HG03025 (cell line): ENCODE results near the gene PDGFC.

Experiments used
- ATAC-seq: cut with Tn5 transposase; IDR thresholded peaks from one replicate; pipeline ENCODE4 v1.9.1; 2021; ENCODE audit warnings: mild to moderate bottlenecking, moderate library complexity; ENCODE audit not compliant: unreplicated experiment, low FRiP score

The PDGFC gene

DNA sequence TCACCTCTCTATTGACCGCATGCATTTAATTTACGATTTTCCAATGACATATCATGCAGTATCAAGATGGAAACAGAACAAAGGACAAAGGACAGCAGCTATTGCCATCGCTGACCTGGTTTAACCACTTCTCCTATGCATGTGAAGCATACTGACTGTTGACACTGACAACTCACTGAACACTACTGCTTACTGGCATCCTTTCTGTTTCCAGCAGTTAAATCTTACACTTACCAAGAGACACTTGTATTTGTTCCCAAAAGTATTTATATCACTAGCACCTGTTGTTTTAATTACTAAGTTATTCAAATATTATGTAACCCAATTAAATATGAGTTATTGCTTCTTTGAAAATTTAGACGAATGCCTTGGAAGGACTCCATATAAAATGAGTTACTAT, 176.7 kb downstream of the PDGFC start:
- no peak for ATAC-seq

DNA sequence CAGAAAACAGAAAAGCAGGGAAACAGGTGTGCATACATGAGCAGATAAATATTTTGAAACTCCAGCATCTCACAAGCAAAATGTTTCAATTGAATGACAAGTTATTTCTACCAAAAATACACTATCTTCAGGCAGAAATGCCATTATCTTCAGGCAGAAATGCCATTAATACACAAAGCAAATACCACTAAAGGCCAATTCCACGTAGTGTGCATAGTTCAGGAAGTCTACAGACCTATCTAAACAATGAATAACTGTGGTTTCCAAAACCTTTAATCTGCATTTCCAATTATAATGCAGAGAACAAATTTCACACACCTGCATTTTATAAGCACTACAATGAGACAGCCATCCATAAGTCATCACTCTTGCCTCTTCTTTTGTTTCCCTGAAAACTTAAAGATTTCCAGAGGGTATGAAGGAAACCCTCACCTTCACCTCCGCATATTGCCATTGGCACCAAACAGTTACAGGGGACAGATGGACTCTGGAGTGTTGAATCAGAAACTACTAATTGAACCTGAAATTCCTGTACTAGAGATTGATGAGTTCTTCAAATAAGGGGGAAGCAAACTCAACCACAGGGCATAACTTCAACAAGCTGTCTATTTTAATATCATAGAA, 179.0 kb downstream of the PDGFC start:
- ATAC-seq, result no peak

DNA sequence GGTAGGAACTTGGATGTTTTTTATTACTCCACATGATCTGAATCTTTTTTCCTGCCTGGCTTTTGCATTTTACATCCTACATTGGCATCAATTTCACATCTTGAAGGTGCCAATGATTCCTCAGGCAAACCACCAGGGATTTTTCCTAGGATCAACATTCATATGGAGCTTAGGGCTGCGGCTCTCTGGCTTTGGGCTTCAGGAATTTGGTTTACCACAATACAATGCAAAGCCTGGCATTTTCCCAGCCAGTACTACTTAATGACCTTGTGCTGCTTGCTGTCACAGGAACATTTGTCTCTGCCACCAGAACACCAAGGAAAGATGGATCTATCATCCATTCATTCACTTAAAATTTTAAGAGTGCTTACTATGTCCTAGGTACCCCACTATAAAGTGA, 180.7 kb downstream of the PDGFC start:
- ATAC-seq, result no peak

DNA sequence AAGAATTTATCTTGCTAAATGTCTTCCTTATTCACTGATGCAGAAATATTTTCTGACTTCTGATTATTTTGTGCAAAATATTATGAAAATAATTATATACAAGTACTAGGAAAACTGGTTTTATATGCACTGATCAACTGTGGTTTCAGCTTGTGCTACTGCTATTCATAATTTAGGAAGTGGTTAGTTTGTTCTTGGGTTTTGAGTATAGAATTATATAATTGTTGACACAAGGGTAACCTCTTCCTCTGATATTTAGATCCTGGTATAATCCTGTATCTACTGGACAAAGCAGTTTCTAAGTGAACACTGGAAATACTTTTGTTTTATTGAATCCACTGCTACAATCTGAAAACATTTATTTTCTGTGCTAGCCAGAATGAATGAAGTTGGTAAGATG, 182.8 kb downstream of the PDGFC start:
- no peak for ATAC-seq

DNA sequence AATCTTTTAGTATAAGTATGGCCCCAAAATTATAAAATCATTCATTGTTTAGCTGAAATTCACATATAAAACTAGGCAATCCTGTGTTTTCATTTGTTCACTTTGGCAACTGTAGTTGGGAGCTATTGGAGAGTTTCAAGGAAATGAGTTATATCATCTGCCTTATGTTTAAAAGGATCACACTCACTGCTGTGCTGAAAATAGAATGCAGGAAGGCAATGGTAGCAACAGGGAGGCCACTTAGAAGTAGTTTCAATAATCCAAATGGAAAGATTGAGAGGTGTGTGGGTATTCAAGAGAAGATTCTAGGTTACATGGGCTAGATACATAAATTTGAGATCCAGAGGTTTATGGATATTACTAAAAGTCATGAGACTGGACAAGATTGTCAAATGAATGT, 184.9 kb downstream of the PDGFC start:
- no peak for ATAC-seq

DNA sequence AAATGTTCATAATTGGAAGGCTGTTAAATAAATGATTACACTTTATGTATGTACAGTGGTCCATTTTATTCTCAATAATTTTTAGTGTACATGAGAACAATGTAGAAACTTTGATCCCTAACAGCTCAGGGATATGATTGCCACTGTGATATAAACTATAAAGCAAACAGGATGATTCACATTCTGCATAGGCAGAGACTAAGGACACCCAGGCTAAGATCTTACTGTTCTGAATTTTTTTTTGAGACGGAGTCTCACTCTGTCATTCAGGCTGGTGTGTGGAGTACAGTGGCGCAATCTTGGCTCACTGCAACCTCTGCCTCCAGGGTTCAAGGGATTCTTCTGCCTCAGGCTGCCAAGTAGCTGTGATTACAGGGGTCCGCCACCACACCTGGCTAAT, 186.6 kb downstream of the PDGFC start:
- ATAC-seq, result no peak

DNA sequence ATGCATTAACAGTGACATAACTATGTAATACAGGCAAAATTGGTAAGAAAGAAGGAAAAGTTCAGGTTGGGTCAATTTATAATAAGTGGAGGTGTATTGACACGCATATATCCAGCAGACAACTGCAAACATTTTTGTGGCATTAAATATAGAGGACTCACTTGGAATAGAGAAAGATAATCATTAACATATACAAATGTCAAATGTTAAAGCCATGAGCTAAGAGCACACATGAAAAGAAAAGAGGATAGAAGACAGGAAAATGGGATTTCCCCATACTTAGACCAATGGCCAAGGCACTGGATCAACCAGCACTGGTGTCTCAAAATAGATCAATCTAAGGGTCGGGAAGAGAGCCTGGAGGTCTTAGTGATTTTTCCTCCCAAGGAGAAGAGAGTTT, 187.6 kb downstream of the PDGFC start:
- no peak for ATAC-seq

DNA sequence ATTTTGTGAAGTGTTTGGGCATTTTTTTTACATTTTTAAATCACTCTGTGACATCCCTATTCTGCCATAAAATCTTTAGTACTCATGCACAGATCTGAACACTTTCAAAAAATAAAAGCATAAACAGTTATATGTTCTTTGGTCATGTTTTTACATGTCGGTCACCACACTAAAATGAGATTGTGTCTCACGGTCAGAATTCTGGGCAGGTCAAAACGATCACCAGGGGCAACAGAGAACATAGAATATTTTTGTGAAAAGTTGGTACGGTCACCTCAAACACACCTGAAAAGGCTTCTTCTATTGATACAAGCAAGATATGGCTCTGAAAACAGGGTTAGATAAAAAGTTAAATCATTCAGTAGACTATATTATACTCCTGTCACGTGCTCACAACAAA, 189.1 kb downstream of the PDGFC start:
- ATAC-seq, result no peak

DNA sequence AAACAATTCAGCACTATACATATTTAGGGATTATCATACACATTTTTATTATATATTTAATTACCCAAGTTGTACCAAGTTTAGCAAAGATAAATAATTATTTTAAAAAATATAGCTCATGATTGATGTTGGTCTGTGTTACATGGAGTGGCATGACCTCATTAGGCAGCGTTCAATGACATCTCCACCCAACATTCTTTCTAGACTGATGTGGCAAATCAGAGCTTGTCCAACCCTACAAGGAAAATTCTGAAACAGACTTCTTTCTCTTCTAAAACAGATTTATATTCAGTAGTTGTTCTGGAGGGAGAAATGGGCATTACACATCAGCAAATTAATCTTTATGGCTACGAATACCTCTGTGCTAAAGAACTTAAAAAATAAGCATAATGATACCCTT, 189.7 kb downstream of the PDGFC start:
- no peak for ATAC-seq

DNA sequence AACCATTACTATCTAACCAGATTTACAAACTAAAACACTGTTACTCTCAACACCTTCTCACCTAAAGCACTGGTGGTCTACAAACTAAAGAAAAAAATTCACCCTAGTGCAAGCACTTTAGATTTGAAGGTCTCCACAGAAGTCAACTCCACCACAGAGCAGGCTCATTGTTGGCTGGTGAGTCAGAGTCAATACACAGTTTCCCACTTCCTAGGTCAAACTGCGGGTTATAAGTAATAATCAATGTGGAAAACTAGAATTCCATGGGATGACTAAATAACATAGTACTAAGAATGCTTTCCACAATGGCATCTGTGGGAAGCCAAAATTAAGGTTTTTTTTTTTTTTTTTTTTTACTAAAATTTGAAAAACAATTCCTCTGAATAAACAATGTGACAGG, 191.8 kb downstream of the PDGFC start:
- no peak for ATAC-seq

DNA sequence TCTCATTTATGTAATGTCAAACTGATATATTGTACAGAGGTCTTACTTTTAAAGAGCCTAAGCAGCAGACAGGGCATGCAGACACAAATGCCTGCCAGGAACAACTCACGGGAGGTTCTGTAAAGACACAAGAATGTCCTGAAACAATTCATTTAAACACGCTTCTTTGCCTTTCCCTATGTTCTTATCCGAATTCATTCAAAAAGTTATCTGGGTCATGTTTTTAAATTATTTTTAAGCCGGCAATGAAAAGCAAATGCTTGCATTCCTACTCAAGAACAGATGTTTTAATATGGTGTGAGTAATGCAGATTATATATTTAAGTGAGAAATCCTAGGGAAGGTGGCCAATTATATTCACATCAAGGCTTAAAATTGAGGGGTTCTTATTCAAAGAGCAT, 192.6 kb downstream of the PDGFC start:
- ATAC-seq, result no peak

DNA sequence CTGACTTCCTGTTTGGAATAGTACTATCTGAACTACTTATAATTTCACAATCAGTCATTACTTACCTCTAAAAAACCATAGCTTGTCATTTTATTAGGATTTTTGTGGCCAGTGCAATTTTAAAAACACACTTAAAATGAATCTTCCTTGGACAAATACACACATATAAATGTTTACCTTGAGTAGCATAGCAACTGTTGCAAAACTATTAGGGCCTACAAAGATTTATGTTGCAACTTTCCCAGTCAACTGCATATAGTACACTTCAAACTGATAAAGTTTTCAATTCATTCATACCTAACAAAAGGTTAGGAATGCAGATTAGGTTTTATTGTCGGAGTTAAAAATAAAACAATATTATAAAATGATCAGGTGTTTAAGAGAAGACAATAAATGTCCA, 193.0 kb downstream of the PDGFC start:
- no peak for ATAC-seq

DNA sequence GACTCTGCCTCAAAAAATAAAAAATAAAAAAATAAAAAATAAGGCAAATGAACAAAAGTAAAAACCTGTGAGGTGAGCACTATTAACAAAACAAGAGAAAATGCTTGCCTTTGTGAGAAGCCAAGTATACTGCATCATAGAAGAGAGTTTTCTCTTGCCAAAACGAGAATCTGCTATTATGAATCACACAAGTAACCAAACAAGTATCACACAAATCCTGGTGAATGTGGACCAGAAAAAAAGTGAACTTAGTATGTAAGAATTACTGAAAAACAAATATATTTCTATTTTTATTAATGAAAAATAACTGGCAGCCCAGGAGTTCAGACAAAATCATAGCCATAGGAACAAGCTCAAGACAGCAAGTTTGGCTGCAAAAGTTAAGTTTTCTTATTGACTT, 193.5 kb downstream of the PDGFC start:
- no peak for ATAC-seq

DNA sequence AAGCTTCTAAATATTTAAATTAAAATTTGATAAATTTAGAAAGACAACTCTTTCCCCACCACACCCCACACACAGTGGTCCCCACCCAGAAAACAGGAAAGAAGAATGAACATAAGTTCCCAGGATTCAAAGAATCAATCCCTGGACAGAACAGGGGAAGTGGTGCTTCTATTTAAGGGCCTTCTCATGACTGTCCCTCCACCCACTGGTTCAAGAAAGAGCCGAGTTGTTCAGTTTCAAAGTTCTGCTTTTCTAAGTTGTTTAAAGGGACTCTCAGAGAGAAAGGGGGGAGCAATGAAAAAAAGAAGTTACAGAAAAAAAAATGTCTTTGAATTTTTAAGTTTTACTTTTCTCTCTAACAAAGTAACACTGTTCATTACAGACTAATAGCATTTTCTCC, 195.8 kb downstream of the PDGFC start:
- no peak for ATAC-seq

DNA sequence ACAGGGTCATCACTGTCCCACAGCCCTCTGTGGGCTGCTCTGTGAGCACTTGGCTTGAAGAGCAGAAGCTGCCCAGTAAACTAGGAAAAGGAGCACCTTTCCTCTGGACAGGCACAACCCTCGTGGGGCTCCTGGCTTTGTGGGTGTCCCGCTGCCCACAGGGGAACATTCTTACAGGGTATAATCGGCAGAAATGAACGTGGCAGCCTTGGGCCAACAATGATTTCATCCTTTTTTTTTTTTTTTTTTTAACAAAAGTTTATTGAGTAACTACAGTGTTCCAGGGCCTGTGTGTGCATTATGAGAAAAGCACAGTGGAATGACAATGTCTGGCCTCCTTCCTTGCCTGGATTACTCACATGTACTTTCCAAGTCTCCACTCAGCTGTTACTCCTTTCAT, 197.2 kb downstream of the PDGFC start:
- ATAC-seq, result no peak

DNA sequence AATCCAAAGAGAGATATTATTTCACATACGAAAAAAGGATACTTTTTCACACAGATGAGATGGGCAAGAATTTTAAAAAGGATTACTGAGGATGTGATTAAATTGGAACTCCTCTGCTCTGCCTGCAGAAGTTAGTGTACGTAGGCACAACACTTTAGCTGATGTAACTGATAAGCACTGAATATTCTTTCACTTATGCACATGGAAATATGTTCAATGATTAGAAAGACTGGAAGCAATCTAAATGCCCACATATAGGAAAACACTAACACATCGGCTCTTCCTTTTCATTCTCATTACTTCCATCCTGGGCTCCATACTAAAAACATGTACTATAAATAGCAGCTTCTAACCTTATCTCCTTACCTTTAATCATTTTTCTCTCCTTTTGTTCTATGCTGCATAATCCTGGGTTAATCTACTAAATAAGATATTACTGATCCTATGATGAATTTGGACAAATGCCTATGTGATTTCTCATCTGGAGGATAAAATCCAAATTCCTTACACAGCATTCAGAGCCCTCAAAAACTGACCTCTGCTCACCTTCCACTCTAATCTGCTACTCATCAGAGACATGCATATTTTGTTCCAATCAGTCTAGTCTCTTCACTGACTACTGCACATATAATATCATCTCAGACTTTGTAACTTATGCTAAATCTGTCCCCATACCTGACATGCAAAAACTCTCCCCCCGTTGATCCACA, 197.8 kb downstream of the PDGFC start:
- no peak for ATAC-seq

DNA sequence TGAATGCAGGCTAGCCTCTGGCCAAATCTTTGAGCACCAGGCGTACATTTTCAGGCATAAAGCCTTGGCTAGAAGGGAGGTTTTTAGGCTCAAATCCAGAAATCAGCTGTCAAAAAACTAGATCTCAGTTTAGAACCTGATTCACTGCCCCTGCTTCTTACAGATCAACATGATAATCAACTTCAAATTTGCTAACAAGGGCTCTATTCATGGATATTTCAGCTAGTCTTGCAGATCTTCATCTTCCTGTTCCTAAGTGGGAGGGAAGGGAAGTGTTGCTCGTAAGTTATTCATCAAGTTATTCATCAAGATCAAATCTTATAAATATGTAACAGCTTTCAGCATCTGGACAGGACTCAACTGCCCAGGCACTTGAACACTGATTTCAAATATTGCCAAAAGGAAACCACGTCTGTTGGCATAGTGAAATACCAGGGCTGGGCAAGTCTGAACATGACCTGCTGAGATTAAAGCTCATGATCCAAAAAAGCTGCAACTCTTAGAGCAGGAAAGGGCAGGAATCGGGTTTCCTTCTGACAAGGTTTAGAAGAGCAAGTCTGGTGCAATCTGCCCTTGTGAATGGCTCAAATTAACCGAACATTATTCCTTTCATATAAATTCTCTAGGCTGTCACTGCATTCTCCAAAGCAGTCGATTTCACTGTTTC, 200.3 kb downstream of the PDGFC start:
- no peak for ATAC-seq

DNA sequence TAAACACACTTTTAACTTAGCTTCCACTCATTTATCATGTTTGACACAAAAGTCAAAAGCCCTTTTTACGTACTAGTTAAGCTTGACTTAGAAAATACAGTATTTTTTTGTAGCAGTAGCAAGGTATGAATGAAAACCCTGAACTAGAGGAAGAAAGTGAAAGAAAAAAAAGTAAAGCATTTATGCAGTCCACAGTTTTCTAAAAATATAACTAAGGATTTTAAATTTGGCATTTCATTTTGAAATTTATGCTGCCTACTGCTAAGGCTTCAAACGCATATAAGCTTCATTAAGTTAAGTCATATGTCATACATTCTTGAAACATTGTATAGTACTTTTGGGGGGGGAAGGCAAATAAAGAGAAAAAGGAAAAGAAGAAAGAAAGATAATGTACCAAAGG, 201.5 kb downstream of the PDGFC start:
- ATAC-seq, result no peak

DNA sequence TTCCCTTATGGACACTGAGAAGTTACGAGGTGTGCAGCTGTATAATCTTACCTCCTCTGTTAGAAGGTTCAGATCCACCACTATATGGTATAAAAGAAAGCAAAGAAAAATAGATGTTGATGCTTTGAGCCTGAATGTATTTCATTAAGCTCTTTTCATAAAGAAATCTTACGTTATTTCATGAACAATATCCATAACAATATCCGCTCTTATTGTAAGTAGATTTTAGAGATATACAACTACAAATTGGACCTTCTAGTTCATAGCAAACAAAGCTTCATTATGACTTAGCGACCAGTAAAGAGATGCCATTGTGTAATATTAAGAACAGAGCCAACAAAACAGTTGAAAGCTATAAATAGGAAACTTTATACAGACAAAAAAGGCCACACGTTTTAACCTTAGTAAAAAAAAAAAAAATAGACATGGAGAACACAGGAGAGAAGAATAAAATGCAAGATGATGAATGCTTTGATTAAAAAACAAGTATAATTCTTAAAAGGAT, 203.6 kb downstream of the PDGFC start:
- ATAC-seq, result no peak

DNA sequence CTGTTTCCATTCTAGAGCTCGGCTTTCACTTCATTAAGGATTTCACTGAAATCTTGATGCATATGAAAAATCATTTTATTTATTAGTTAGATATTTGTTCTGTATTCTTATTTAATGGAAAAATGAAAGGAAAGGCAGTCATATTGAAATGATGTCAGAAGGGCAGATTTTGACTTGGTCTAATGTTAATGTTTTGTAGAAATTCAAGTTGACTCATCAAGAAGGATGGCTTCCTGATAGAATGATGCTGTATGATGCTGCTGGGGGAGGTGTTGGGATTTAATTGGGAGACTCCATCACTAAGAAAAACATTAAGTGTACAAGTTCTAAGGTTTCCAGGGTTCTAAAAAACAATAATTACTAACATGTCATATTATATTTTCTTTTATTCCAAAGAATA, 204.8 kb downstream of the PDGFC start:
- ATAC-seq, result no peak

DNA sequence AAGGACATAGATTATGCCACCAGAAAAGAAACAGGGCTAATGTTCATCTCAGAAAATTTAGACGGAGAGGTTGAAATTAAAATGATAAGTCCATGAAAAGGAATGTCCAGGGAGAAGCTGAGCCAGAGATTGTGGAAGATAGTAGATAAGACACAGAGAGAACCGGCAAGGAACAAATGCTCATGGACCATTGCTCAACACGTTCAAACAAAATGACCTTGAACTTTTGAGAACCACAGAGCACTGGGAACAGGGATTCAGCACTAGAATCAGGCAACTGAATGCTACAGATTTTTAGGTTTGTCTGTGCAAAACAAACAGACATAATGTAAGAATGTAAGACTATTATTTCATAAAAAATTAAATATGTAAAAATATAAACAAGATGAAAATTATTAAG, 206.3 kb downstream of the PDGFC start:
- ATAC-seq, result no peak

DNA sequence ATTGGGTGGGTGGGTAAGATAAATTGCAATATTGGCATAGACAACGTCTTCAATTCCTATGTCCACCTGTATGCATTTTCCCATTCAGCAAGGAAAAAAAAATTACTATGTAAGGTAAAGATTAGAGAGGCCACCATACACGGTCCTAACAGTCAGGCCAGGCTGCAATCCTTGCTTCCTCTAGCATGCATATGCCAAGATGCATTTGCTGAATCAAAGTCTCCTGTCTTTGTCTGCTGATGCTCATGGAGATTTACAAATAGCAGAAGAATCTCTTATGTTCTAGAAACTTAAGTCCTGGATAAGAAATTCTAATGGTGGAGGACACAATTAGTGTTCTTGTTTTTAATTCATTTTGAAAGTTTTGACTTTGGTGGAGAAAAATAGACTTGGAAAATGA, 206.8 kb downstream of the PDGFC start:
- ATAC-seq, result no peak
